H9 (cell line): ENCODE measurements around the gene PCSK6. TPM values are rescaled to one million over a fixed set of nuclear protein-coding genes. Genes with fewer than 3 reads are reported as not detected.

Source experiments
- DNase-seq: peaks from one replicate; pipeline ENCODE4 v3.0.0-alpha.2; 2017
- H2AFZ ChIP-seq: one replicate; pipeline ENCODE4 v1.6.1; 2013; ENCODE audit warnings: mild to moderate bottlenecking, low read length, control low read depth, moderate library complexity
- H2AK5ac ChIP-seq: 2 replicates; pipeline ENCODE4 v1.6.1; 2013; ENCODE audit warnings: low read length, control low read depth, mixed read lengths; ENCODE audit not compliant: insufficient read length
- H2BK120ac ChIP-seq: one replicate; pipeline ENCODE4 v1.6.1; 2013; ENCODE audit warnings: low read depth, mild to moderate bottlenecking, low read length, control low read depth, inconsistent platforms; ENCODE audit not compliant: poor library complexity, severe bottlenecking
- H2BK12ac ChIP-seq: 2 replicates; pipeline ENCODE4 v1.6.1; 2013; ENCODE audit warnings: low read length, control low read depth, mixed read lengths, low read depth; ENCODE audit not compliant: insufficient read length
- H2BK15ac ChIP-seq: 2 replicates; pipeline ENCODE4 v1.6.1; 2013; ENCODE audit warnings: low read depth, low read length, control low read depth
- H2BK20ac ChIP-seq: one replicate; pipeline ENCODE4 v1.6.1; 2013; ENCODE audit warnings: low read depth, mild to moderate bottlenecking, low read length, control low read depth, inconsistent platforms; ENCODE audit not compliant: poor library complexity, severe bottlenecking
- H2BK5ac ChIP-seq: 2 replicates; pipeline ENCODE4 v1.6.1; 2013; ENCODE audit warnings: low read length, control low read depth, mixed read lengths; ENCODE audit not compliant: insufficient read length
- H3K14ac ChIP-seq: 2 replicates; pipeline ENCODE4 v1.6.1; 2013; ENCODE audit warnings: low read length, control low read depth; ENCODE audit not compliant: insufficient read depth
- H3K18ac ChIP-seq: 2 replicates; pipeline ENCODE4 v1.6.1; 2013; ENCODE audit warnings: low read depth, mild to moderate bottlenecking, mixed read lengths, low read length, control low read depth; ENCODE audit not compliant: insufficient read length
- H3K23ac ChIP-seq: 2 replicates; pipeline ENCODE4 v1.6.1; 2013; ENCODE audit warnings: low read length, control low read depth, mixed read lengths, low read depth; ENCODE audit not compliant: insufficient read length
- H3K23me2 ChIP-seq: 2 replicates; pipeline ENCODE4 v1.6.1; 2013; ENCODE audit warnings: low read depth, mild to moderate bottlenecking, mixed read lengths, low read length, control low read depth; ENCODE audit not compliant: insufficient read length, poor library complexity, severe bottlenecking
- H3K27ac ChIP-seq: 2 replicates; pipeline ENCODE4 v1.5.1; 2013; ENCODE audit warnings: low read length, control low read depth, mixed read lengths, low read depth; ENCODE audit not compliant: insufficient read length
- H3K27me3 ChIP-seq: 2 replicates; pipeline ENCODE4 v1.6.1; 2013; ENCODE audit warnings: low read length, control low read depth, inconsistent platforms; ENCODE audit not compliant: insufficient read depth
- H3K4ac ChIP-seq: 2 replicates; pipeline ENCODE4 v1.6.1; 2013; ENCODE audit warnings: low read depth, mild to moderate bottlenecking, control low read depth, inconsistent platforms, low read length, moderate library complexity
- H3K4me1 ChIP-seq: 2 replicates; pipeline ENCODE4 v1.6.1; 2013; ENCODE audit warnings: low read length, control low read depth, inconsistent platforms; ENCODE audit not compliant: insufficient read depth
- H3K4me2 ChIP-seq: 2 replicates; pipeline ENCODE4 v1.6.1; 2013; ENCODE audit warnings: low read length, control low read depth, mixed read lengths; ENCODE audit not compliant: insufficient read length, insufficient read depth
- H3K56ac ChIP-seq: 2 replicates; pipeline ENCODE4 v1.6.1; 2013; ENCODE audit warnings: low read depth, mild to moderate bottlenecking, mixed read lengths, low read length, control low read depth; ENCODE audit not compliant: insufficient read length
- H3K79me1 ChIP-seq: 2 replicates; pipeline ENCODE4 v1.6.1; 2013; ENCODE audit warnings: low read depth, mild to moderate bottlenecking, moderate library complexity, low read length, control low read depth, inconsistent platforms; ENCODE audit not compliant: insufficient read depth, poor library complexity, severe bottlenecking
- H3K79me2 ChIP-seq: 2 replicates; pipeline ENCODE4 v1.6.1; 2013; ENCODE audit warnings: low read length, control low read depth, inconsistent platforms; ENCODE audit not compliant: insufficient read depth
- H3K9ac ChIP-seq: 2 replicates; pipeline ENCODE4 v1.6.1; 2013; ENCODE audit warnings: low read length, control low read depth, mixed read lengths; ENCODE audit not compliant: insufficient read length; ENCODE audit errors: extremely low read depth
- H3K9me3 ChIP-seq: one replicate; pipeline ENCODE4 v1.6.1; 2013; ENCODE audit warnings: low read depth, low read length, inconsistent platforms; ENCODE audit not compliant: control insufficient read depth
- H3T11ph ChIP-seq: one replicate; pipeline ENCODE4 v1.6.1; 2013; ENCODE audit warnings: mild to moderate bottlenecking, low read length, control low read depth, inconsistent platforms
- H4K20me1 ChIP-seq: one replicate; pipeline ENCODE4 v1.6.1; 2013; ENCODE audit not compliant: control insufficient read depth, insufficient read length, insufficient read depth
- H4K5ac ChIP-seq: 2 replicates; pipeline ENCODE4 v1.6.1; 2013; ENCODE audit warnings: low read depth, mild to moderate bottlenecking, mixed read lengths, low read length, control low read depth; ENCODE audit not compliant: insufficient read length
- H4K8ac ChIP-seq: replicated peaks from 2 replicates; pipeline ENCODE4 v1.6.1; 2013; ENCODE audit warnings: low read length, control low read depth, mixed read lengths, low read depth; ENCODE audit not compliant: insufficient read length
- H4K91ac ChIP-seq: 2 replicates; pipeline ENCODE4 v1.6.1; 2013; ENCODE audit warnings: low read depth, mild to moderate bottlenecking, moderate library complexity, mixed read lengths, low read length, control low read depth; ENCODE audit not compliant: insufficient read length
- H3K27ac Mint-ChIP-seq, 3 experiments: 2 replicates in 2 of 3; 3 replicates in 1 of 3; pipeline ENCODE4 v1.8.0; 2020 to 2021; ENCODE audit warnings: mixed read lengths in 3 of 3, mild to moderate bottlenecking in 1 of 3, moderate library complexity in 1 of 3
- H3K27me3 Mint-ChIP-seq: 2 replicates; pipeline ENCODE4 v1.8.0; 2021; ENCODE audit warnings: low read depth, mild to moderate bottlenecking, moderate library complexity, mixed read lengths
- H3K36me3 Mint-ChIP-seq, 3 experiments: 2 replicates in 2 of 3; 3 replicates in 1 of 3; pipeline ENCODE4 v1.8.0; 2020 to 2021; ENCODE audit warnings: low read depth in 3 of 3, mixed read lengths in 3 of 3; ENCODE audit not compliant: insufficient read depth in 1 of 3
- H3K4me1 Mint-ChIP-seq, 2 experiments: 2 replicates each; pipeline ENCODE4 v1.8.0; 2020; ENCODE audit warnings: mixed read lengths in 2 of 2
- H3K4me3 Mint-ChIP-seq, 2 experiments: 2 replicates in 1 of 2; 3 replicates in 1 of 2; pipeline ENCODE4 v1.8.0; 2020 to 2021; ENCODE audit warnings: mild to moderate bottlenecking in 2 of 2, mixed read lengths in 2 of 2, moderate library complexity in 1 of 2
- H3K9me3 Mint-ChIP-seq, 2 experiments: 2 replicates in 1 of 2; 3 replicates in 1 of 2; pipeline ENCODE4 v1.8.0; 2020; ENCODE audit warnings: mild to moderate bottlenecking in 2 of 2, mixed read lengths in 2 of 2, moderate library complexity in 1 of 2
- WGBS: extraction: QIAGEN DNeasy Blood & Tissue Kit; methylation state at CpG from one replicate; pipeline ENCODE4 v1.1.7; 2013; ENCODE audit warnings: missing lambda C conversion rate, low lambda C conversion rate, mixed read lengths; ENCODE audit not compliant: insufficient read length; ENCODE audit errors: extremely low coverage; 5-methylcytosine and 5-hydroxymethylcytosine counted together
- total RNA-seq: library from RNA; stranded (reverse); gene quantifications from 2 replicates; pipeline ENCODE4 v1.2.1, GENCODE V29; 2021
- TF ChIP-seq, protein P1 (sequence below): fragments of 200-600 bp; sonication (generic); conservative IDR thresholded peaks from 3 replicates; pipeline ENCODE4 v1.8.0; 2021; ENCODE audit warnings: antibody characterized with exemption, mild to moderate bottlenecking

PCSK6 gene
- total RNA-seq, 1 experiment from 2014 or later = 4.0 TPM

DNA sequence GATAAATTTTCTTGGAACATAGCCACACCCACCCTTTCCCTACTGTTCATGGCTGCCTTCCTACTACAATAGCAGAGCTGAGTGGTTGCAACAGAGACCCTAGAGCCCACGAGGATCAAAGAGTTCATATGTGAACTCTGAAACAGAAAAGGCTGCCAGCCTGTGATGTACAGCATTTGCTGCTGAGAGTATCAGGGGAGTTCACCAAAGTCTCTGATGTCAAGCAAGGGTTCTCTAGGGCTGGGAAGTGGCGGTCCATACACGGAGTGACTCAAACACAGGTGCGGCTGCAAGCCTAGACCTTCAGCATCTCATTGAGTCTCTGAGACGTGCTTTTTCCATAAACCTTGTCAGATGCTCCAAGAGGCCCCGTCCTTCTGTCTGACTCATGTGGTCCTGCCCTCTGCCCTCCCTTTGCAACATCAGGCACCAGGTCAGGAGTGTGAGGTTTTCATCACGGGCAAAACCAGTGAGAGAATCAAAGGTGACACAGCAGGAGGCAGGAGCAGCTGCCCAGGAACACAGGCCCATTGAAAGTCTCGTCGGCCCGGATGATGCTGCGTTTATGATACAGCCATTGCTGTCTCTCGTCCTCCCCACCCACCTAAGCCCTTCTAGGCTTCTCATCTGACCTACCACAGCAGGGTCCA lies 42.9 kb downstream of the PCSK6 start:
- Histone ChIP-seq H3K14ac (no peak overlapping the region; the same call in 1 of the 2 replicates), H4K8ac (no peak overlapping the region), H3K23ac (no peak overlapping the region), H3K4me2 (no peak overlapping the region), H3K27ac (no peak overlapping the region), H2BK20ac (no peak overlapping the region), H2BK5ac (no peak overlapping the region), H3K4me1 (no peaks in the 10 kb centered on the region), H2BK15ac (no peak overlapping the region), H3K4ac (no peak overlapping the region), H4K20me1 (no peaks in the 10 kb centered on the region), H2AK5ac (no peak overlapping the region), H3K56ac (no peak overlapping the region), H2BK12ac (no peak overlapping the region), H3K23me2 (no peaks in the 10 kb centered on the region), H4K5ac (no peak overlapping the region), H3K79me1 (no peaks in the 10 kb centered on the region), H3K79me2 (no peaks in the 10 kb centered on the region), H2AFZ (no peak overlapping the region), H2BK120ac (no peak overlapping the region), H3K9me3 (no peaks in the 10 kb centered on the region), H3K27me3 (no peaks in the 10 kb centered on the region), H3K18ac (no peak overlapping the region), H4K91ac (no peak overlapping the region), H3K9ac (no peak overlapping the region), H3T11ph (no peak overlapping the region)
- Mint-ChIP-seq H3K4me3 (no peak overlapping the region), H3K27me3 (no peaks in the 10 kb centered on the region; the same call in none of the 2 replicates), H3K27ac (no peak overlapping the region), H3K4me1 (peaks cover 6 to 19% of the 10 kb centered on the region in 2 experiments), H3K36me3 (no peaks in the 10 kb centered on the region), H3K9me3 (no peaks in the 10 kb centered on the region)
- DNase-seq = no peak
- WGBS = no CpG with 5 or more reads among the region's 12 CpGs
- TF ChIP-seq, protein P1, sequence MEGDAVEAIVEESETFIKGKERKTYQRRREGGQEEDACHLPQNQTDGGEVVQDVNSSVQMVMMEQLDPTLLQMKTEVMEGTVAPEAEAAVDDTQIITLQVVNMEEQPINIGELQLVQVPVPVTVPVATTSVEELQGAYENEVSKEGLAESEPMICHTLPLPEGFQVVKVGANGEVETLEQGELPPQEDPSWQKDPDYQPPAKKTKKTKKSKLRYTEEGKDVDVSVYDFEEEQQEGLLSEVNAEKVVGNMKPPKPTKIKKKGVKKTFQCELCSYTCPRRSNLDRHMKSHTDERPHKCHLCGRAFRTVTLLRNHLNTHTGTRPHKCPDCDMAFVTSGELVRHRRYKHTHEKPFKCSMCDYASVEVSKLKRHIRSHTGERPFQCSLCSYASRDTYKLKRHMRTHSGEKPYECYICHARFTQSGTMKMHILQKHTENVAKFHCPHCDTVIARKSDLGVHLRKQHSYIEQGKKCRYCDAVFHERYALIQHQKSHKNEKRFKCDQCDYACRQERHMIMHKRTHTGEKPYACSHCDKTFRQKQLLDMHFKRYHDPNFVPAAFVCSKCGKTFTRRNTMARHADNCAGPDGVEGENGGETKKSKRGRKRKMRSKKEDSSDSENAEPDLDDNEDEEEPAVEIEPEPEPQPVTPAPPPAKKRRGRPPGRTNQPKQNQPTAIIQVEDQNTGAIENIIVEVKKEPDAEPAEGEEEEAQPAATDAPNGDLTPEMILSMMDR = no peak
